NCI-H1105 (cell line): ENCODE data around the gene ASPM.
"Not testable (repeated sequence)": the region's sequence is repeated elsewhere in the genome, so short reads cannot be mapped to it uniquely, and the experiment has no call there.

ENCODE experiments used
- DNase-seq: peaks from one replicate; lab custom pipeline; 2025; lab: John Stamatoyannopoulos, UW

ASPM gene

GRCh38 chr1:197145446-197146024, 934 bp downstream of the ASPM start:
- DNase-seq: no peak

- DNase-seq: no peak
These were observed 1.7 kb downstream of the ASPM start for GRCh38 chr1:197144570-197145325.

- DNase-seq: no peak
These were observed 3.2 kb downstream of the ASPM start for GRCh38 chr1:197143276-197143675.

- no peak for DNase-seq
These were observed 4.9 kb downstream of the ASPM start for GRCh38 chr1:197141575-197141974.

GRCh38 chr1:197140121-197140520, 6.3 kb downstream of the ASPM start:
- DNase-seq: no peak

- no peak for DNase-seq
These were observed 7.3 kb downstream of the ASPM start for GRCh38 chr1:197139169-197139568.

GRCh38 chr1:197137322-197137721, 9.1 kb downstream of the ASPM start:
- no peak for DNase-seq

GRCh38 chr1:197130677-197131304, 15.7 kb downstream of the ASPM start:
- no peak for DNase-seq

GRCh38 chr1:197129698-197130097, 16.8 kb downstream of the ASPM start:
- DNase-seq: no peak

- DNase-seq: no peak
These were observed 19.1 kb downstream of the ASPM start for GRCh38 chr1:197127246-197127912.

GRCh38 chr1:197126691-197127090, 19.8 kb downstream of the ASPM start:
- DNase-seq: no peak

GRCh38 chr1:197124376-197124775, 22.1 kb downstream of the ASPM start:
- DNase-seq: no peak

GRCh38 chr1:197116156-197116555, 30.3 kb downstream of the ASPM start:
- no peak for DNase-seq

GRCh38 chr1:197106869-197107268, 39.6 kb downstream of the ASPM start:
- DNase-seq: no peak

- no peak for DNase-seq
These were observed 43.2 kb downstream of the ASPM start for GRCh38 chr1:197103300-197103699.

GRCh38 chr1:197101978-197102377, 44.5 kb downstream of the ASPM start:
- DNase-seq: no peak

GRCh38 chr1:197100677-197101076, 45.8 kb downstream of the ASPM start:
- no peak for DNase-seq

GRCh38 chr1:197099444-197099843, 47.0 kb downstream of the ASPM start:
- no peak for DNase-seq

- not testable (repeated sequence) for DNase-seq
These were observed 49.5 kb downstream of the ASPM start for GRCh38 chr1:197096971-197097370.

GRCh38 chr1:197096137-197096536, 50.3 kb downstream of the ASPM start:
- no peak for DNase-seq

- no peak for DNase-seq
These were observed 53.1 kb downstream of the ASPM start for GRCh38 chr1:197093226-197093885.

- DNase-seq: no peak
These were observed 53.9 kb downstream of the ASPM start for GRCh38 chr1:197092491-197093023.
